Ovary (tissue), 9 donors: ENCODE data around the gene PTPA. TPM values are rescaled to one million over a fixed set of nuclear protein-coding genes. Genes with fewer than 3 reads are reported as not detected.
"Not testable (repeated sequence)": the region's sequence is repeated elsewhere in the genome, so short reads cannot be mapped to it uniquely, and the experiment has no call there.

ENCODE experiments used
- DNase-seq, 5 donors: peaks; one replicate each; pipeline ENCODE4 v3.0.0-alpha.2; 2019 to 2020
- H3K27ac ChIP-seq, 2 donors: fragments of 200-600 bp; one replicate each; pipeline versions ENCODE4 v1.5.1 to v1.8.0; 2019 to 2022
- H3K27me3 ChIP-seq: fragments of 200-600 bp; one replicate; pipeline ENCODE4 v1.8.0; 2022
- H3K36me3 ChIP-seq: fragments of 200-600 bp; sonication (generic); one replicate; pipeline ENCODE4 v1.5.1; 2019
- H3K4me1 ChIP-seq: one replicate; pipeline ENCODE4 v1.8.1; 2013; ENCODE audit warnings: mild to moderate bottlenecking, moderate library complexity; ENCODE audit not compliant: insufficient read depth
- H3K4me3 ChIP-seq: fragments of 200-600 bp; sonication (generic); one replicate; pipeline ENCODE4 v1.5.1; 2017
- H3K9me3 ChIP-seq, 2 donors: fragments of 200-600 bp in 1 of 2; sonication (generic) in 1 of 2; one replicate each; pipeline versions ENCODE4 v1.5.1 to v1.8.1; 2013 to 2019; ENCODE audit warnings: mild to moderate bottlenecking in 1 of 2, moderate library complexity in 1 of 2
- EP300 ChIP-seq: sonication (generic); formaldehyde crosslinking; IDR thresholded peaks from one replicate; pipeline ENCODE4 v1.6.1; 2017; ENCODE audit warnings: antibody characterized with exemption
- POLR2A ChIP-seq: fragments of 450-650 bp; IDR thresholded peaks from one replicate; pipeline ENCODE4 v1.6.1; 2017; ENCODE audit warnings: antibody characterized with exemption, mild to moderate bottlenecking, moderate library complexity
- whole genome bisulfite sequencing, 3 donors: extraction: QIAGEN DNeasy Blood & Tissue Kit in 1 of 3; methylation state at CpG; one replicate each; pipeline versions ENCODE4 v1.1.5 to v1.1.7; 2013 to 2017; 5-methylcytosine and 5-hydroxymethylcytosine counted together
- intact Hi-C, 4 donors: fragments of 100-400 bp; cut with DNase I; formaldehyde crosslinking; loops; one replicate each; pipeline versions ENCODE4 v1.11.0 to v1.15.1; 2022 to 2023
- polyA plus RNA-seq, 2 donors: library from polyadenylated mRNA; stranded (reverse); fragments of 200-250 nt in 1 of 2; fragments of 350-450 nt in 1 of 2; fragmentation: Illumina TruSeq in 1 of 2; extraction: RNeasy Lipid Tissue Mini Kit (QIAGEN cat#74804) in 1 of 2; gene quantifications; one replicate each; pipeline ENCODE4 v1.2.3, GENCODE V29; 2013 to 2014
- total RNA-seq, 7 donors: library from RNA; depleted of rRNA in 2 of 7; stranded (reverse); fragments of >200 nt in 2 of 7; fragmentation: NEBNext Ultra II Directional in 3 of 7; extraction: Animal tissue kit (Norgen Biotek cat#: 25700) in 3 of 7; gene quantifications; one replicate each; pipeline versions ENCODE4 v1.1.0 to v1.2.4, GENCODE V29; 2016 to 2023
- TF ChIP-seq, protein P1 (sequence below), 3 donors: fragments of 450-650 bp in 2 of 3; fragments of 200-600 bp in 1 of 3; IDR thresholded peaks; one replicate each; pipeline versions ENCODE4 v1.5.1 to v1.8.0; 2016 to 2022; ENCODE audit warnings: antibody characterized with exemption in 3 of 3, mild to moderate bottlenecking in 1 of 3
- donor health status: DM: no; HTN: no; CAD: no; lungs with moderate emphysema.
- donor health status: DM: no; HTN: no; CAD: no.
- donor health status: Bipolar disorder and iron deficiency.
- donor health status: DM: yes; HTN: yes; CAD: no.
- donor health status: DM: no; HTN: no; CAD: no.
- donor health status: DM: yes; HTN: yes; CAD: no.

PTPA gene
- total and polyA plus RNA-seq, 9 donors = 32.1 to 107 (median 89.2) TPM

DNA sequence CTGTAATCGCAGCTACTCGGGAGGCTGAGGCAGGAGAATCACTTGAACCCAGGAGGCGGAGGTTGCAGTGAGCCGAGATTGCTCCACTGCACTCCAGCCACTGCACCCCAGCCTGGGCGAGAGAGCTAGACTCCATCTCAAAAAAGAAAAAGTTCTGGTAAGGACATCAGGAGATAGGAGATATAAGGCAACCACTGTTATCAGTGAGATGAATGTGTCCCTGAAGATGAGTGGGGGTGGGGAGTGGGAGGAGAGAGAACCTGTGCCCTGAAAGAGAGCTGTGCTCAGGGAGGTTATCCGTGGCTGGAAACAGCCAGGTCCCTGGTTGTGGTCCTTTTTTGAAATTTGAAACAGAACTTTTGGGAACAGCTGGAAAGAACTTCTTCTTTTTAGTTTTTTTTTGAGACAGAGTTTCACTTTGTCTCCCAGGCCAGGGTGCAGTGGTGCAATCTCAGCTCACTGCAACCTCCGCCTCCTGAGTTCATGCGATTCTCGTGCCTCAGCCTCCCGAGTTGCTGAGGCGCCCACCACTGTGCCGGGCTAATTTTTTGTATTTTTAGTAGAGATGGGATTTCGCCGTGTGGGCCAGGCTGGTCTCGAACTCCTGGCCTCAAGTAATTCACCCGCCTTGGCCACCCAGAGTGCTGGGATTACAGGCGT lies 2.6 kb downstream of the PTPA start:
- TF ChIP-seq, protein P1, sequence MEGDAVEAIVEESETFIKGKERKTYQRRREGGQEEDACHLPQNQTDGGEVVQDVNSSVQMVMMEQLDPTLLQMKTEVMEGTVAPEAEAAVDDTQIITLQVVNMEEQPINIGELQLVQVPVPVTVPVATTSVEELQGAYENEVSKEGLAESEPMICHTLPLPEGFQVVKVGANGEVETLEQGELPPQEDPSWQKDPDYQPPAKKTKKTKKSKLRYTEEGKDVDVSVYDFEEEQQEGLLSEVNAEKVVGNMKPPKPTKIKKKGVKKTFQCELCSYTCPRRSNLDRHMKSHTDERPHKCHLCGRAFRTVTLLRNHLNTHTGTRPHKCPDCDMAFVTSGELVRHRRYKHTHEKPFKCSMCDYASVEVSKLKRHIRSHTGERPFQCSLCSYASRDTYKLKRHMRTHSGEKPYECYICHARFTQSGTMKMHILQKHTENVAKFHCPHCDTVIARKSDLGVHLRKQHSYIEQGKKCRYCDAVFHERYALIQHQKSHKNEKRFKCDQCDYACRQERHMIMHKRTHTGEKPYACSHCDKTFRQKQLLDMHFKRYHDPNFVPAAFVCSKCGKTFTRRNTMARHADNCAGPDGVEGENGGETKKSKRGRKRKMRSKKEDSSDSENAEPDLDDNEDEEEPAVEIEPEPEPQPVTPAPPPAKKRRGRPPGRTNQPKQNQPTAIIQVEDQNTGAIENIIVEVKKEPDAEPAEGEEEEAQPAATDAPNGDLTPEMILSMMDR (IDR thresholded peaks at IDR 0.05) = no peak
- no peak for TF ChIP-seq EP300
- no peak for TF ChIP-seq POLR2A
- WGBS, 3 donors = 87 to 90% (median 88%) methylated on average over 17 of the region's 17 CpGs

GRCh38 chr9:129118799-129119198 lies 7.6 kb downstream of the PTPA start:
- TF ChIP-seq POLR2A (no peak), EP300 (no peak)
- TF ChIP-seq, protein P1 (IDR thresholded peaks at IDR 0.05) = no peak
- Histone ChIP-seq H3K36me3 (no peaks in the 10 kb centered on the region), H3K27ac (no peak overlapping the region), H3K27me3 (no peaks in the 10 kb centered on the region), H3K4me3 (no peak overlapping the region), H3K4me1 (no peaks in the 10 kb centered on the region), H3K9me3 (no peaks in the 10 kb centered on the region)
- intact Hi-C loops = no loop called here
- no peak for DNase-seq
- 52 to 73% (median 56%) methylated on average over 4 of the region's 4 CpGs for WGBS, 3 donors

More for the DNA sequence above, 2.6 kb downstream of the PTPA start:
- no peak overlapping the region for H3K27ac ChIP-seq
- H3K4me3 ChIP-seq = no peak overlapping the region
- intact Hi-C loops = no loop called here
- DNase-seq = no peak
- H3K36me3 ChIP-seq = no peaks in the 10 kb centered on the region
- no peaks in the 10 kb centered on the region for H3K27me3 ChIP-seq
- peaks cover 5% of the 10 kb centered on the region for H3K4me1 ChIP-seq
- H3K9me3 ChIP-seq = no peaks in the 10 kb centered on the region

DNA sequence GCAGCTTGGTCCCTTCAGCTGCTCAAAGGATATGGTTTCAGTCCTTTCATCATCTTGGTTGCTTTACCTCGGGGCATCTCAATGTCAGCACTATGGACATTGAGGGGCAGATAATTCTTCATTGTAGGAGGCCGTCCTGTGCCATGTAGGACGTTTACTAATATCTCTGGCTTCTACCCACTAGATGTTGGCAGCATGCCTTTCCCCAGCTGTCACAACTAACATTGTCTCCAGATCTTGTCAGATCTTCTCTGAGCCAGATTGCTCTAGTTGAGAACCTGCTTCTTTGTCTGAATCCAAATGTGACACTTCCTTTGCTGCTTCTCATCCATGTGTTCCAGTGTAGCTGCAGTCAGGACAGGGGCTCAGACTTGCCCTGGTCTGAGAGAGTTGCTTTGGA lies 10.3 kb downstream of the PTPA start:
- DNase-seq = no peak
- intact Hi-C loops = loop anchor here in 1 of 4 donors (10.0 kb wide), 1 partner anchor 663 kb away; no protein-coding TSS in a partner anchor
- no peaks in the 10 kb centered on the region for H3K27me3 ChIP-seq
- H3K36me3 ChIP-seq = no peaks in the 10 kb centered on the region
- no peak overlapping the region for H3K4me3 ChIP-seq
- H3K9me3 ChIP-seq = no peaks in the 10 kb centered on the region
- TF ChIP-seq, protein P1 (IDR thresholded peaks at IDR 0.05) = no peak
- TF ChIP-seq EP300 (no peak), POLR2A (no peak)
- H3K27ac ChIP-seq = no peak overlapping the region
- 57 to 70% (median 57%) methylated on average over 3 of the region's 3 CpGs for WGBS, 3 donors
- H3K4me1 ChIP-seq = no peaks in the 10 kb centered on the region

- intact Hi-C loops = loop anchor here in 1 of 4 donors (10.0 kb wide), 1 partner anchor 663 kb away; no protein-coding TSS in a partner anchor
- H3K27ac ChIP-seq = no peak overlapping the region
- H3K4me3 ChIP-seq = no peak overlapping the region
- WGBS, 3 donors = 91 to 100% (median 92%) methylated on average over 1 of the region's 1 CpG
- H3K4me1 ChIP-seq = no peaks in the 10 kb centered on the region
- DNase-seq = no peak
- TF ChIP-seq, protein P1 (IDR thresholded peaks at IDR 0.05) = no peak
- TF ChIP-seq POLR2A (no peak), EP300 (no peak)
- no peaks in the 10 kb centered on the region for H3K36me3 ChIP-seq
- no peaks in the 10 kb centered on the region for H3K27me3 ChIP-seq
- H3K9me3 ChIP-seq = no peaks in the 10 kb centered on the region
Measured at GRCh38 chr9:129122133-129122532, 10.9 kb downstream of the PTPA start.

DNA sequence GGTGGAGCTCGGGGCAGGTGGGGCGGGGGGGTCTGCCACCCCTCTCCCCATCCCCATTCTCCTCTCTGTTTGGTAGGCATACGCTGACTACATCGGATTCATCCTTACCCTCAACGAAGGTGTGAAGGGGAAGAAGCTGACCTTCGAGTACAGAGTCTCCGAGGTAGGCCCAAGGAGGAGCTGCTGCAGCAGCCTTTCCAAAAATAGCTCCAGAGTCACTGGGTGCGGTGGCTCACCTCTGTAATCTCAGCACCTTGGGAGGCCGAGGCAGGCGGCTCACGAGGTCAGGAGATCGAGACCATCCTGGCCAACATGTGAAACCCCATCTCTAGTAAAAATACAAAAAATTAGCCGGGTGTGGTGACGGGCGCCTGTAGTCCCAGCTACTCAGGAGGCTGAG lies 11.8 kb downstream of the PTPA start:
- not testable (repeated sequence) for H3K4me3 ChIP-seq, H3K36me3 ChIP-seq, DNase-seq, H3K9me3 ChIP-seq, H3K27me3 ChIP-seq, H3K4me1 ChIP-seq, H3K27ac ChIP-seq
- intact Hi-C loops = loop anchor here in 1 of 4 donors (10.0 kb wide), 1 partner anchor 662 kb away; no protein-coding TSS in a partner anchor
- WGBS, 3 donors = 84 to 94% (median 93%) methylated on average over 15 of the region's 15 CpGs
